ENCODE results near the gene CDKN1C.

Gene CDKN1C

DNA sequence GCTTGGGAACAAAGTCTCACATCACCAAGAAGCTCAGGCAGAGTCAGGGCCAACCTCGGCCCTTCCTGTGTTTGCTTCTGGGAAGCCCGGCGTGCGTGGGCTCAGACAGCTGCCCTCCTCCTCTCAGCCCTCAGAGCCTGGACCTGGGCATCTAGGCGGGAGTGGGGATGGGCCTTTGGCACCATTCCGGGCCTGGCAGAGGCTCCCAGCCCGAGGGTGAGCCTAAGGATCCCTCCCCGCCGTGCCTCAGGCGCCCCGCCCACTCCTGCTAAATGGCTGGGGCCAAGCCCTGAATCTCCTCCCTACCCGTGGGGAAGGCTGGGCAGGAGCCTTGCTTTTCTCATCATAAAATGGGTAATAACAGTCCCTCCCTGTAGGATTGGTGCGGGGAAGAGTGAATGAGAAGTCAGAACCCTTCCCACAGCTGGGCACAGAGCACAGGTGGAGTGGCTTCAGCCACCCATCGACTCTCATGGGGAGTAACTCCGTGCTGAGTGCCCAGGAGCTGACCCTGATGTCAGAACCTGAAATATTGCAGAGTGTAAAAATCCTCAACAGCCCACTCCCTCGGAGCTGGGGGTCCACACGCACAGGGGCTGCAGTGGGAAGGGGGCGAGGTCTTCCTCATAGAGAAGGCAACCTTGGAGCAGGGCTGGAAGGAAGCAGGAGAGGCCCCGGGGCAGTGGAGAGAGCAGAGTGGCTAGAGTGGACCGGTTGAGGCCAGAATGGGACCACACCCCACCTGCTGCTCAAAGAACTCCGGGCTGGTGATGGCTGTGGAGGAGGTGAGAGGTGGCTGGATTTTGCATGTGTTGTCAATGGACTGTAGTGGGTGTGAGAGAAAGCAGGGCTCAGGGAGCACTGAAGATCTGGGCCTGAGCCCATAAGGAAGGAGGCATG, 18.8 kb upstream of the CDKN1C start:
- DNase-seq: no peak

GRCh38 chr11:2903672-2904011, 18.1 kb upstream of the CDKN1C start:
- DNase-seq: no peak

DNA sequence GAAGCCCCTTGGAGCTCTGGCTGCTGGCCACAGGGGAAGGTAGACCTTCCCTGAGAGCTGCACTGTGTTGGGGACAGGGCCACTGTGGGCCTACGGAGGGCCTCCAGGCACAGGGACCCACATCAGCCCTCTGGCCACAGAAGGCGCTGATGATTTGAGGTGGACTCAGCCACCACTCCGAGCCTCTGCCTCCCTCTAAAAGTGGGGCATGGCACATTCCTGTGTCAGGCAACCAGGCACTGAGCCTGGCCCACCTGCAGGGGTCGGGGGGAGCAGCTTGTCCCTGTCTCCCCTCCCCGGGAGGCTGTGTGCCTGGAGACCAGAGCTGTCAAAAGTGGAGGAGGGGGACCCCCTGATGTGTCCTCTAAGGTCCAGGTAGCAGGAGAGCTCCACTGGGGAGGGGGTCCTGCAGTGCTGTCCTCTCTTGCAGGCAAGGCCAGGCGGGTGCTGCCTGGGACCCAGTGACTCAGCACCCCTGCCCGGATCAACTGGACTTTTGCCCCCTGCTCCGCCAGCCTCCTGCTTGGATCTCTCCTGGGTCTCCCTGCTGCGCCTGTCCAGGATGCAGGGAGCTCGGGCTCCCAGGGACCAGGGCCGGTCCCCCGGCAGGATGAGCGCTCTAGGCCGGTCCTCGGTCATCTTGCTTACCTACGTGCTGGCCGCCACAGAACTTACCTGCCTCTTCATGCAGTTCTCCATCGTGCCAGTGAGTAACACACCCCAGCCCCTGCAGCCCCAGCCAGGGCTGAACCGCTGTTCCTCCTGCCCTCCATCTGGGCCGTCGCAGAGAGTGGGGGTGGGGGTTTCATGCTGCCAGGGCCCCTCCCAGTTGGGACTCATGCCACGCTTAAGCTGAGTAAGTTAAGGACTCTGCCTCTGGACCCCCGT, 17.5 kb upstream of the CDKN1C start:
- no peak for DNase-seq

DNA sequence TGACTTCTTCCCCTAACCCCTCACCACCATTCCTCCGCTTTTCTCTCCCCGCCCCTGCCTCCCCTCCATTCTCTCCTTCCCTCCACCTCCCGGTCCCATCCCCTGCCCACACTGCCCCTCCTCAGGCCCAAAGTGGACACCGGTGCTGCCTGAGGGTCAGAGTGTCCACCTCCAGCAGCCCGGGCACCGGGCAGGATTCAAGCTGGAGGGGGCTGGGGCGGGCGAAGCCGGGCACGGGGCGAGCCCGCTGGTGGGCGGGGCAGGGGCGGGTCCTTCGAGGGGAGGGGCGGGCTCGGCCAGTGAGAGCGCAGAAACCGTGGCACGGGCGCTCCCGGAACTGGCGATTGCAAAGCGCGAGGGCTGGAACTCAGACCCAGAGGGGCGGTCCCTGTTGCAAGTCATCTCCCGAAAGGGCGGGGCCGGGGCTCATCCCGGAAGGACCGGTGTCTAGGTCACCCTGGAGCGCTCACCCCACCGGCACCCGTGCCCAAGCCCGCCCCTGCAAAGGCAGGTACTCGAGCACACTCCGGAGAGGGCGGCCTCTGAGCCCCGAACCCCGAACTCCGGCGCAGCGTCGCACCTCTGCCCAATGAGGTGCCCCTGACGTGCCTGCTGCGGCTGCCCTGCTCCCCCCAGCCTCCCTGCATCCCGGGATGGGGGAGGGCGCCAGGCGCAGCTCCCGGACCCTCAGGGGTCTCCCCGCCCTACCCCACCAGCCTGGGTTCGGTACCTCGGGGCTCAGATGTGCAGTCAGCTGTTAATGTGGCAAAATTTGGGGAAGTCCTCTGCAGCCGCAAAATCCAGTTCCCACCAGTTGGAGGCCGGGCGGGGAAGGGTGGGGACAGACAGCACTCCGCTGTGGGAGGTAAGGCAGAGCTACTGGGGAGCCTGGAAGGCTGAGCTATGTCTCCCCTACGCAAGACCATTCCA, 16.5 kb upstream of the CDKN1C start:
- peak; percentile 99 for DNase-seq

DNA sequence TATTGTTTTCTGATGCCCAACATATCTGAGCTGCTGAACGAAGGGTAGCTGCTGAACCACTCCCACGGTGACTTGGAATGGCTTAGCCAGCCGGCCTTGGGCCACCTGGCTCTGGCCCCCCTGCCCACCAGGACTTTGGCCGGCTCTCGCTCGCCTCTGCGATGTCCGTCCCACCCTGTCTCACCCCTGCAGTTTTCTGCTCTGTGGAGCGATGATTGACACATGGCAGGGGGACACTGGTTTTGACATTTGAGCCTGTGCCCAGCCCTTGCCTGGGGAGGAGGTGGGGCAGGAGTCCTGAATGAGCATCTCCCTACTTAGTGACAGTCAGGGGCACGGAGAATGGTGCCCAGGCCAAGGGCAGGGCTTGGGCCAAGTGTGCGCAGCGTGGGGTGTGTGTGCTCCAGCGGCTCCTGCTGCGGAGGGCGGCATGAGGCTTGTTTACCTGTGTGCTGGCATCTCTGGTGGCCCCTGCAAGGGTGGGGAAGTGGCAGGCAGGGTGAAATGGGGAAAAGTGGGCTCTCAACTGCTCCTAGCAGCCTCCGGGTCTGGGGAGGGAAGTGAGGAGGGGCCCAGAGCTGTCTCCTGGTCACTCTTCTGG, 15.7 kb upstream of the CDKN1C start:
- no peak for DNase-seq

GRCh38 chr11:2899080-2899783, 13.7 kb upstream of the CDKN1C start:
- no peak for DNase-seq

GRCh38 chr11:2898366-2899079, 12.9 kb upstream of the CDKN1C start:
- DNase-seq: peak; percentile 69

DNA sequence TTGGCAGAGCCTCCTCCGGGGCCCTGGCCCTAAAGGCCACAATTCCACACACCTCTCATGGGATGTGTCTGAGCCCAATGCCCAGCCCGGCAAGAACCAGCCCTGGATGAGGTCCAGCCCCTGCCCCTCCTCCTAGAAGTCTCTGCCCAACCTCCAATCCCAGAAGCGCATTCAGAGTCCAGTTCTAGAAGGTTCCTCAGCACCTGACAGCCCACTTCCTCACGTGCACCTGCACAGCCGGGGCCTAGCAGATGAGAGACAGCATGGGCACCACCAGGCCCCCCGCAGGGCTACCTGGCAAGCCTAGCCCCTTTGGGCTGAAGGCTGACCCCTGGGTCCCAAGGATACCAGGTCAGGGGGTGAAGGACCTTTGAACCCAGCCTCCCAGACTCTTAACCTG, 11.5 kb upstream of the CDKN1C start:
- no peak for DNase-seq

DNA sequence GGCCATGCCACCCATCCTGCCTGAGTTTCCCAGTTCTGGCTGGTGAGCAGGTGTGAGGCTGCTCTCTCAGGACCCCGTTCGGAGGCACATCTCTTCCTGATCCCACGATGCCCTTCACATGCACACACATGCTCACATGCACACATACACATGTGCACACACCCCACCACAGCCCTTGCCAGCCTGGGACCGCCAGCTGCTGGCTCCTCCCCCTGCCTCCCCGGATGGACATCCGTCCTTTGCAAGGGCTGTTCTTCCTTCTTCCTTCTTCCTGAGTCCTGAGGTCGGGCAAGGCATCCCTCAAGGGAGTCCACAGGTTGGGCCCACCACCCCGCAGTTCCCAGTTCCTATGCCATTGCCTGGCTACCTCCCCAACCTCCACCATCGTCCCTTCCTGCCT, 10.5 kb upstream of the CDKN1C start:
- no peak for DNase-seq

DNA sequence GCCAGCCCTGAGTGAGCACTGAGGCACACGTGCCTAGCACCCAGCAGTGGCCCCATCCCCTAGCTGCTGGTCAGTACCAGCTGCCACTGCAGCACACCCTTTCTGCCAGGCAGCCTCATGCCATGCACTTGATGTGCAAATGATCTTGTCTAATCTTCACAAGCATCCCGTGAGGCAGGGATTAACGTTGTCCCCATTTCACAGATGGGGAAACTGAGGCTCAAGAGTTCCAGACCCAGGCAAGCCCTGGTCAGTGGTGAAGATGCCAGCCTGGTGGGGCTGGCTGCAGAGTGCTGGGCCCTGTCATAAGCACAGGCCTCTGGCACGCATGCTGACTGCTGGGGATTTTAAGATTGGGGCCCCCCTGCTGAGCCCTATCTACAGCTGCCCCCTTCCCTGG, 8.4 kb upstream of the CDKN1C start:
- no peak for DNase-seq

DNA sequence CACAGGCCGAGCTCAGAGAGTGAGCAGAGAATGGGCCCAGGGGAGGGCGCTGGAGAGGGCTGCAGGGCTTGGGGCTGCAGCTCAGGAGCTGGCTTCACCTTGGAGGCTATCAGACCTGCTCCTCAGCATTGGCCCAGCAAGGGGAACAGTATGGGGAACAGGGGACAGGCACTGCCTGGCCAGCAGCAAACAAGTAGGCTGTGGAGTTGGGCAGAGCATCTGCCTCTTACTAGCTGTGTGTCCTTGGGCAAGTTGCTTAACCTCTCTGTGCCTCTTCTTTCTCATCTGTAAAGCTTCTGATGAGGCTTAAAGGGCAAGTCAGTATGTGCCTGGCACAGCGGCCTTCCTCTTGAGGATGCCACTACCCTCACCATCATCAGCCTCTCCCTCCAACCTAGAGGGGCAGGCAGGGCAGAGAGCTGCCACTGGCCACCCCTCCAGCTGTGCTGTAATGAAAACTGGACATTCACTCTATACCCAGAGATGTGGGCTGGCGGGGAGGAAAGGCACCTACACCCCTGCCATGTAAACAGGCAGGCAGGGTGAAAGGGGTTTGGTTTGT, 7.5 kb upstream of the CDKN1C start:
- DNase-seq: peak; percentile 55

GRCh38 chr11:2892215-2892966, 6.8 kb upstream of the CDKN1C start:
- DNase-seq: peak; percentile 82

- DNase-seq: no peak
These were observed 6.0 kb upstream of the CDKN1C start for GRCh38 chr11:2891326-2892214.

DNA sequence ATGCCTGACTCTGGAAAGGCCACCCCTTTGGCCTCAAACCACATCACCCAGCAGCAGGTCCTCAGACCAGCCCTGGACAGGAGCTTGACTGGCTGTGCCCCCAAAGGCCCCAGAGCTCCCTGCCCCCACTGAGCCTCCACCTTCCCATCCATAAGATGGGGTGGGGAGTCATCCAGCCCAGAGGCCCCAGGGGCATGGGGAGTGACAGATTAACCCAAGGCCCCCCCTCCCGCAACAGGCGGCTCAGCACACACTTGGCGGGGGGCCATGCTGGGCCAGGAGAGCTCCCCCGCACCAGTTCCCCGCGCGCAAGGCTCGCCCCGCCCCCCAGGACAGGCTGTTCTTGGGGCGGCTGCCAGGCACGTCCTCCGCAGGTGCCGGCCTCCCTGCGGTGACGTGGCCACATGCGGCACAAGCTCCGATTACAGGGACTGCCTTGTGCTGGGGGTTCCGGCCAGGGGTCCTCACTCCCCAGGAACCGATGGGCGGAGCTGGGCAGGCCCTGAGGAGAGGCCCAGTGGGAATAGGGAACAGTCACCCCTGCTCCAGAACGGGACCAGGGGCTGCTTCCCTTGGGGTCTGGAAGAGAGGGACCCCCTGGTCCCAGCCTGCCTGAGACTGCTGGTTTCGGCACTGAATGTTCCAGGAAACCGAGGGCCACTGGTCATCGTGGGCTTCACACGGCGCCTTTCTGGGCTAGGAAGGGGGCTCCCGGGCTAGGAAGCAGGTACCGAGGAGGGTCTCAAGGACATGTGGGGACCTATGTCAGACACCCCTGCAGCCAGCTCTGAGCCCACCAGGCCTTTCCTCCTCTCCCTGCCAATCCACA, 5.1 kb upstream of the CDKN1C start:
- no peak for DNase-seq

- no peak for DNase-seq
These were observed 4.0 kb upstream of the CDKN1C start for GRCh38 chr11:2889362-2890273.

DNA sequence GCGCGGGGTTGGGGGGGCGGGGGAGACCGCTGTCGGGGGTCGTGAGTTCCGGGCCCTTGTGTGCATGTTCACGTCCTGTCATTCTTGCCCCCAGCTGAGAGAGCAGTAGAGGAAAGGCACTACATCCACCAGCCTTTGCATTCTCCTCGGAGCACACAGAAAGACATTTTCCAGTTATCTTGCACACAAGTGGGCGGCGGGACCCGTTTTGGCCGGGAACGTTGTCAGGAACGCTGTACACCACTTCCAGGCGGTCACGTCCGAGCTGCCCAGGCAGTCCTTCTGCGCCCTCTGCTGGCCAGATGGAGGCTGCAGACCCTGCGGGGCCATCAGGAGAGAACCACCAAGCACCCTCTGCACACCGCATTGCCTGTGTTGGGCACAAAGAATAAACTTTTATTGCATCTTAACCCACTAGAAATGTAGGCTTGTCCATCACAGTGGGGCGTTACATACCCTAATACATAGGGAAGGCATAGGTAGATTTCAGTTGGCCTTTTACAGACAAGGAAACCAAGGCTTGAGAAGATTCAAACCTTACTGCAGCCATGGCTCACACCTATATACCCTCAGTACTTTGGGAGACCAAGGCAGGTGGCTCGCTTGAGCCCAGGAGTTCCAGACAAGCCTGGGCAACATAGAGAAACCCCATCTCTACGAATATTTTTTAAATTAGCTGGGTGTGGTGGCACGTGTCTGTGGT, 2.8 kb upstream of the CDKN1C start:
- peak; percentile 92 for DNase-seq

Data from stimulated activated CD4-positive, alpha-beta T cell treated with anti-CD3 and anti-CD28 coated beads, Interleukin-15, amount 100 ng/mL, for 24 hours (primary cell).